ENCODE results near the gene EPHB4.

The EPHB4 gene

DNA sequence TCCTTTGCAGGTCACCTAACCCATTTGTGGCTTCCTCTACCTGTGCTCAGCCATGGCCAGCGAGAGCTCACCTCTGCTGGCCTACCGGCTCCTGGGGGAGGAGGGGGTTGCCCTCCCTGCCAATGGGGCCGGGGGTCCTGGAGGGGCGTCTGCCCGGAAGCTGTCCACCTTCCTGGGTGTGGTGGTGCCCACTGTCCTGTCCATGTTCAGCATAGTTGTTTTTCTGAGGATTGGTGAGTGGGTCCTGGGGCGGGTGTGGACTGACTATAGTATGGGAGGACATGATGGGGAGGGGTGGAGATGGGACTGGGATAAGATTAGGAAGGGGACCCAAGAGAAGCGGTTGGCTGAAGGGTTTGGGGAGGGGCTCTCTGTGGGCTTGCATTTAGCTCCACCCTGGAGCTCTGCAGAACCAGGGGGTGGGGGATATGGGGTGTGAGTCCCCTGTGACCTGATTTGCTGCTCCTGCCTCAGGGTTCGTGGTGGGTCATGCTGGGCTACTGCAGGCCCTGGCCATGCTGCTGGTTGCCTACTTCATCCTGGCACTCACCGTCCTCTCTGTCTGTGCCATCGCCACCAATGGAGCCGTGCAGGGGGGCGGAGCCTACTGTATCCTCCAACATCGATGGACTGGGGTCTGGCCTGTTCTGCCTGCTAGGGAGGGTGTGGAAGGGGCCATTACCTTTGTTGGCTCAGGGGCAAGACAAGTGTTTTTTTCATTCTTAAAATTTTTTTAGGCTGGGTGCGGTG lies 27.0 kb upstream of the EPHB4 start:
- DNase-seq = no peak

DNA sequence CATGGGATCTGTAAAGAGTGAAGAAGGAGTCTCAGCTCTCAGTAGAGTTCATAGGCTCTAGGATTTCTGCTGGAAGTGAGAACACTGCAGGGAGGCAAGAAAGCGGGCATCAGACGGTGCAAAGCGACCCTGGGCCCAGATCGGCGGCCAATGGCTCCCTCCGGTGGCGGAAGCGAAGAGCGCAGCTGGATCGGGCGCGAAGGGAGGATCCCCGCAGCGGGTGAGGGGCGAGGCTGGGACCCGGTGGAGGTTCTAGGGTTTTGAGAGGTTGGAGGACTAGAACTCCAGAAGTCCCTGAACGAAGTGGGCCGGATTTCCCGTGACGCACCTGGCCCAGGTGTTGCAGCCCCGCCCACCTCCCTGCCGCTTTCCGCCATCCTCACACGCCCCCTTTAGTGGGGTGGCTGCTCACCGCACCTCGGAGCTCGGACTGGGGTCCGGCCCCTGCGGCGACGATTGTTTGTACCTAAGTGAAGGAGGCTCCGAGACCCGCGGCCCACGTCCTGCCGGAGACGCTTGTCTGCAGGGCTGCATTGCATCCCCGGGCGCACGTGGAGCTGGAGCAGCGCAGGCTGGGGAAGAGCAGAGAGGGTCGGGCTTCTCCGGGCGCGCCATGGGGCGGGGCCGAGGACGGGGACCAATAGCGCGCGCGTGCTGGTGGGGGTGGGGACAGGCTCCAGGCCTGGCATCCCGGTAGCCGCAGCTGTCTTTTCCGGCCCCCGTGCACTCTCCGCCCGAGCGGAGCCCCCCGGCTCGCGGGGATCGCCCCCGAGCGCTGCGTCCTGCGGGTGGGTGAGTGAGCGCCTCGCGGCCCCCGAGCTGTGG lies 24.9 kb upstream of the EPHB4 start, which contains the start of gene SLC12A9:
TSS of gene SLC12A9 (plus strand) at position 666 of the 825 bp plus-strand sequence. CDS start 1,485 bp downstream, outside the sequence.
- peak; percentile 66 to 89 for DNase-seq

DNA sequence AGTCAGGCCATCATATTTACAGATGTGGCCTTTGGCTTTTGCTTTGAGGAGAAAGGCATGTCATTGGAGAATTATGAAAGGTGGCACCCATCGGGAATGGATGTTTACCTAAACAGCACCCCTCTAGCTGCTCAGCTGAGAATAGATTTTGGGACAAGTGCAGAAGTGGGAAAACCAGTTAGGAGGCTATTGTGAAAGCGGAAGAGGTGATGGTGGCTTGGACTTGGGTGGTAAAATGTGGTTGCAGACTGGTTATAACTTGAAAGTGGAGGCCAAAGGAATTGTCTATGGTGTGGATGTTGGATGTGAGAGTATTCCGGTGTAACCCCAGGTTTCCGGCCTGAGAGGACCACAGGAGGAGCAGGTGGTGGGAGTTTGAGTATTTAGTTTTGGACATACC lies 20.0 kb upstream of the EPHB4 start:
- DNase-seq = no peak

DNA sequence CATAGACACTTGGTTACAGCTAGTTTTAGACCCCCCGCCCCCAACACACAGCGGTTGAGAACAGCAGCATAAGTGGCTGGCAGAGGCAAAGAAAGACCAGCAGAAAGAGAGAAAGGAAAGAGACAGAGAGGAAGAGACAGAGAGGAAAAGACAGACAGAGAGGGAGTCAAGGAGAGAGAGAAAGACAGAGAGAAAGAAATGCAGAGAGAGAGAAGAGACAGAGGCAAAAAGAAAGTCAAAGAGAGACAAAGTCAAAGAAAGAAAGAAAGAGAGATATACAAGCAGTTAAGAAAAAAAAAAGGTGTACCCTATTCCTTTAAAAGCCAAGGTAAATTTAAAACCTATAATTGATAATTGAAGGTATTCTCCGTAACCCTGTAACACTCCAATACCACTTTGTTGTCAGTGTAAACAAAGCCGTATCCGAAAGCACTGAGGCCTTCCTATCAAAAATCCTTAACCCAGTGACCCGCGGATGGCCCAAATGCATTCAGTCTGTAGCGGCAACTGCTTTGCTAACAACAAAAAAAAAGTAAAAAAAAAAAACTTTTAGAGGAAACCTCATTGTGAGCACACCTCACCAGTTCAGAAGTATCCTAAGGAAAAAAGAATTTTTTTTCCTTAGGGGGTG lies 13.3 kb upstream of the EPHB4 start:
- no peak for DNase-seq

DNA sequence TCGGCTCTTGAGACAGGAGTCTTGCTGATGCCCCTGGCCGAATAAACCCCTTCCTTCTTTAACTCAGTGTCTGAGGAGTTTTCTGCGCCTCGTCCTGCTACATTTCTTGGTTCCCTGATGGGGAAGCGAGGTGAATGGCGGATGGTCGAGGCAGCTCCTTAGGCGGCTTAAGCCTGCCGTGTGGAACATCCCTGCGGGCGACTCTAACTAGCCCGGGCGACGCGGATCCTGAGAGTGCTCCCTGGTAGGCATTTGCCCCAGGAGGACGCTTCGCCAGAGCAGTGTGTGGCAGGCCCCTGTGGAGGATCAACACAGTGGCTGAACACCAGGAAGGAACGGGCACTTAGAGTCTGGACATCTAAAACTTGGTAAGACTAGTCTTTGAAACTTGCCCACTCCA lies 12.0 kb upstream of the EPHB4 start:
- no peak for DNase-seq

DNA sequence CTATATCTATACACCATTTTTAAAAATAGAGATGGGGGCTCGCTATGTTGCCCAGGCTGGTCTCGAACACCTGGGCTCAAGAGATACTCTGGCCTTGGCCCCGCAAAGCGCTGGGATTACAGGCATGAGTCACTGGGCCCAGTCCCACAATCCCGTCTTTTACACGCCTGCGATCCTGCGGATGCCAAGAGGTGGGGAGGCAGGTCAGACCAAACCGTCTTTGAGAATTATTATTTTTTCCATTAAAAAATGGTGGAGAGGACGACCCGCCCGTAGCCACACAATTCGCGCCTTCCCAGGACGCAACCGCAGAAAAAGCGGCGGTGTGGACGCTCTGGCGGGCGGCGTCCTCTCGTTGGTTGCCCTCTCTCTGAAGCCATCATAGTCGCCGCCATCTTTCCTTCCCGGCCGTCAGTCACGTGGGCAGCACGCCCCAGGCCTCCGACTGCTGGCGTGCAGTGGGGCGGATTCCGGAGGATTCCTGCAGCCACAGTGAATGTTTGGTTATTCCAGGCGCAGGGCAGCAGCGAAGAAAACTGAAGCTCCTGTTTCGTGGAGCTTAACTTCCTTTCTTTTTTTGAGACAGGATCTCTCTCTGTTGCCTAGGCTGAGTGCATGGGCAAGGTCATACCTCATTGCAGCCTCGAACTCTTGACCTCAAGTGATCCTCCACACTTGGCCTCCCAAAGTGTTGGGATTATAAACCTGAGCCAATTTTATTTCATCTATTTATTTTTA lies 9.9 kb upstream of the EPHB4 start:
- DNase-seq = peak; percentile 82 to 84

DNA sequence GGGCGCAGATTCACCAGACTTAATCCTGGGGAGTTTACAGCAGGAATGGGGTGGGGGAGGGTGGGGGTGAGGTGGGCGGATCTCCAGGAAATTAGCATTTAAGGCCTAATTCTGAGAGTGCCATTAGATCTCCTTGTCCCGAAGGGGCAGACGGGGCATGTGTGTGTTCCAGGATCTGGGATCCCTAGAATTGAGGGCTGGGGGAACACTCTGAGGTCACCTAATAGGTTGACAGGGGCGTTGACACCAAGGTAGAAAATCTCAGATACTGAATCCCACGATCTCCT lies 9.4 kb upstream of the EPHB4 start:
- DNase-seq = no peak

DNA sequence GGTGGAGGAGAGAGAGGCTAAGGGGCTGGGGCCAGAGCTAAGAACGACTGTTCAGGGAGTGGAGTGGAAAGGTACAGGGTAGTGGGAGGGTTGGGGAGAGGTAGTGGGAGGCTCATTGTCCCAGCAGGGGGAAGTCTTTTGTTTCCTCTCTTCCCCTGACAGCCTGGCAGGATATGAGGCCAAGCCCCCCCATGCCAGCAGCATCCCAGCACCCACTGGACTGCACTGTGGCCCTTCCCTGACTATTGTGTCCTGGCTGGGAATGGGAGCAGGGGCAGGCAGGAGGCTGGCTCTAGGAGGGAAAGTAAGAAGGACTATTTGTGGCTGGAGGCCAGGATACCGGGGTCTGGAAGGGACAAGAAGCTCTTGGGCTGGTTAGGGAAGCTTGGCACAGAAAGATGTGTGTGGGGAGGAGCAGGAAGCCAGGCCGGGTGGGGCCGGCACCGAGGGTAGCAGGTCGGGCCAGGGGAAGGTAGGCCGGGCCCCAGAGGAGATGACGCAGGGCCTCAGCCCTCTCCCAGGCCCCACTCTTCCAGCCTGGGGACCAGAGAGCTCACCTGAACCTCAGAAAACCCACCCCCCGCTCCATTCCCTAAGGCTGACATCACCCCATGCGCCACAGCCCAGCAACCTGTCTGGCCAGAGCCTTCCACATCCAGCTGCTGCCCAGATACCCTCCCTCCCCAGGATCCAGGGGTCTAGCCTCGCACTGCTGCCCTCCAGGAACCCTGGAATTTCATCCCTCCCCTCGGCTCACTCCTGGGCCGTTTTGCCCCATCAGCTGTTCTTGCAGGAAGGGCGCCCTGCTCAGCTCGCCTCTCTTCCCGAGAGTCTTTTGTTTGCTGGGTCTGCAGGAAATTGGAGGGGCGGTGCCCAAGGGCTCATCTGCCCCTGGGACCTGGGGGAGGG lies 8.8 kb upstream of the EPHB4 start:
- DNase-seq = no peak

DNA sequence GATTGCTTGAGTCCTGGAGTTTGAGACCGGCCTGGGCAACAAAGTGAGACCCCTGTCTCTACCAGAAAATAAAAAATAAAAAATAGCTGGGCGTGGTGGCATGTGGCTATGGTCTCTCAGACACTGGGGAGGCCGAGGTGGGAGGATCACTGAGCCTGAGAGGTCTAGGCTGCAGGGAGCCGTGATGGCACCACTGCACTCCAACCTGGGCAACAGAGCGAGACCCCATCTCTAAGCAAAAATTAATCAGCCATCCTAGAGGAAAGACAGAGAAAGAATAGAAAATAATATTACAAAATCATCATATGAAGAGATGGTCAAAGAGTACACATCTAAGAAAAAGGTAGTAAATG lies 4.9 kb upstream of the EPHB4 start:
- DNase-seq = no peak

DNA sequence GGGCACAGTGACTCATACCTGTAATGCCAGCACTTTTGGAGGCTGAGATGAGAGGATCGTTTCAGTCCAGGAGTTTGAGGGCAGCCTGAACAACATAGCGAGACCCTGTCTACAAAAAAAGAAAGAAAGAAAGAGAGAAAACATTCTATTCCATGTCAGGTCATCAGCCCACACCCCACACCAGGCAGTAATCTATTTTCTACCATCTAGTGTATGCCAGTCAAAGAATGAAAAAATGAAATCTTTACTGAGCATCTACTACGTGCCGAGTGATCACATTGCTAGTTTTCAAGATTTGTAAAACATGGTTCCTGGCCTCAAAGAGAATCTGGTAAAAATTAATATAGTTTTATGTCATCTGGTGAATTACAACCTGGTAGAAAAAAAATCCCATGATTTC lies 3.1 kb upstream of the EPHB4 start:
- no peak for DNase-seq

DNA sequence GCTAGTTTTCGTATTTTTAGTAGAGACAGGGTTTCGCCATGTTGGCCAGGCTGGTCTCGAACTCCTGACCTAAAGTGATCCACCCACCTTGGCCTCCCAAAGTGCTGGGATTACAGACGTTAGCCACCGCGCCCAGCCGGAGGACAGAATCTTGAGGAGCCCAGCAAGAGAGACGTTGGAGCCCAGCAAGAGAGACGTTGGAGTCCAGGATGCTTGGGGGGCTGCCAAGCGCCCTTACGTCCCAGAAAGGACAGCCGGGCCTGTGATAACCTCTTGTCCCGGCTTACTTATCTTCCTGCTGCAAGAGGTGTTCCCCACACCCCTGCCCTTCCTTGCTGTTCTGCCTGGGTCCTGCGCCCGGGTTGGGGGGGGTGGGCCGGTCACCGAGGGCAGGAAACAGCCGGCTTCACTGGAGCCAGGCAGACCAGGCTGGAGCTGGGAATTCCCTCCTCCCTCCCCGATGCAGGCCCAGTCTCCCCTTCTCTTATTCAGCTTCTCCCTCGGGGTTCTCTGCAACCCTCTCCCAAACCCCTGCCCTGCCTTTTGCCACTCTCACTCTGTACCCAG lies 1.9 kb upstream of the EPHB4 start:
- DNase-seq = no peak

DNA sequence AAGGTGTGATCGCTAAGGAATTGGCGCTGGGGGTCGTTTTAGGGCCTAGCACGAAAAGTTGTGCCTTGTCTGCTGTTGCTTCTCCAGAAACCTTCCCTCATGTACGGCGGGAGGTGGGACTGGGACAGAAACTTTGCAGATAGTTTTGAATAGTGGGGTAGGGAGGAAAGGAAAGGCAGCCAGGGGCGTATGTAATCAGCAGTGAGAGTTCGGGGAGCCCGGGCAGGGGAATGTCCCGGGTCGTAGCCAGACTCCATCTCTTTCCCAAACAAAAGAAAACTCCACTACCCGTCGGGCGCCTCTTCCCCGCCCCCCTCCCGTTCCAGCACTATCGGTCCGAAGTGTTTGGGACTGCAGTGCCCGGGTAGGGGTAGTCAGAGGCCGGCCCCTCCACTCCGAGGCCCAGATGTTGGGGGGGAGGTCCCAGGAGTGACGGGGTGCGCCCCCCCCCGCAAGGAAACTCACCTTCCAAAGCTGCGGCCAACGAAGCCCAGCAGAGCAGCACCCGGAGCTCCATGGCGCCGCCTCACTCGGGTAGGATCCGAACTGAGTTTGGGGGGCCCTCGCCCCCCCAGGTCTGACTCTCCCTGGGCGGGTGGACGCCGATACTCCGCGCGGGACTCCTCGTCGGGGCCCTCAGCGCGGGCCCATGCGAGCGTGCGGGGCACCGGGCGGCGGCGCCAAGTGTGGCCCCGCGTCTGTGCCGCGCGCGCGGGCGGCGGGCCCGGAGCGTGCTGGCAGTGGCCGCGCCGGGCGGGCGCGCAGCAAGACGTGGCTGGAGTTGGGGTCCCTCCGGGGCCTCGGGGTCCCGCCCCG lies 601 bp downstream of the EPHB4 start:
- DNase-seq = no peak

DNA sequence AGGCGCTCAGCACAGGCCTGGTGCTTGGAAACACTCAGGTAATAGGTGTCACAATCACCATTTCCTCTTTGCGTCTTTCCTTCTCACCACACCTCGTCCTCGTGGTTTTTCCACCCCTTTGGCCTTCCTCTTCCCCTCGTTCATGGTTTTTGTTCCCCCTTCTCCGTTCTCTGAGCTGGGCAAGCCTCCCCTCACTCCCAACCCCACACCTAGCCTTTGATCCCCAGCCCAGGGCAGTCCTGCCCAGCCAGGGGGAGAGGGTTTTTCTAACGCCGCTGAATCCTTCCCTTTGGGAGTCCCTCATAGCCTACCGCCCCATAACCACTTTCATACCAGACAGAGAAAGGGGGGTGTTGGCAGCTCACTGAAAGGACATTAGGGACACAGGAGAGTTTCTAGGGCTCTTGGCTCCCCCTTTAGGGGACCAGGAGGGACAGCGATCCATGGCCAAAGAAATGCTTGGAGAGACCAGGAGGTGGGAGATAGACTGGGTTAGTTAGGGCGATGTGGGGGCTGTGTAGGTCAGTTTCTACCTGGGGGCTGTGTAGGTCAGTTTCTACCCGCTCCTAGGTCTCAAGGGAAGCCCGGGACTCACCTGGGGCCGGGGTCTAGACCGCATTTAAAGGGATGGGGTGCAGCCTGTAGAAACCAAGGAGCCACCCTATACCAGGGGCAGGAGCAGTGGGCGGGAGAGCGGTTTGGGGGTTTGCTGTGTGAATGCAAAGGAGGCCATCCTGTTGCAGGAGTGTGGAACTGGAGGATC lies 1.4 kb downstream of the EPHB4 start:
- no peak for DNase-seq

DNA sequence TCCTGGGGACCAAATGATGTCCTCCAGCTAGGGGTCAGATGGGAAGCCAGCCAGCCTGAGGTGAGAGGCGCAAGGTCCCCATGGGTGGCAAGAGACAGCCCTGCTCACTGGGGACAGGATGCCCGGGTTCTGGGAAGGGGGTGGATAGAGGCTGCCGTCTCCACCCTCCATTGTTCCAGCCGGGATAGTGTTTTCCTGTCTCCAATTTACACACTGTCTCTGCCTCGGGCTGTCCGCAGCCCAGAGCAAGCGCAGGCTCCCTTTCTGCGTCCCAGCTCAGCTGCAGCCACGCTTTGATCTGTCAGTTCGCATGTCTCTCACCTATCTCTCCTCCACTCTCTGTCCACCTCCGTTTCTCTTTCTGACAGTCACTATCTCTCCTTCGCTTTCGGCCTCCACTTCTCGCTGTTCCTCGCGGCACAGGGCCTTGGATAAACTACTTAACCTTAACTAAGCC lies 2.1 kb downstream of the EPHB4 start:
- DNase-seq = no peak

DNA sequence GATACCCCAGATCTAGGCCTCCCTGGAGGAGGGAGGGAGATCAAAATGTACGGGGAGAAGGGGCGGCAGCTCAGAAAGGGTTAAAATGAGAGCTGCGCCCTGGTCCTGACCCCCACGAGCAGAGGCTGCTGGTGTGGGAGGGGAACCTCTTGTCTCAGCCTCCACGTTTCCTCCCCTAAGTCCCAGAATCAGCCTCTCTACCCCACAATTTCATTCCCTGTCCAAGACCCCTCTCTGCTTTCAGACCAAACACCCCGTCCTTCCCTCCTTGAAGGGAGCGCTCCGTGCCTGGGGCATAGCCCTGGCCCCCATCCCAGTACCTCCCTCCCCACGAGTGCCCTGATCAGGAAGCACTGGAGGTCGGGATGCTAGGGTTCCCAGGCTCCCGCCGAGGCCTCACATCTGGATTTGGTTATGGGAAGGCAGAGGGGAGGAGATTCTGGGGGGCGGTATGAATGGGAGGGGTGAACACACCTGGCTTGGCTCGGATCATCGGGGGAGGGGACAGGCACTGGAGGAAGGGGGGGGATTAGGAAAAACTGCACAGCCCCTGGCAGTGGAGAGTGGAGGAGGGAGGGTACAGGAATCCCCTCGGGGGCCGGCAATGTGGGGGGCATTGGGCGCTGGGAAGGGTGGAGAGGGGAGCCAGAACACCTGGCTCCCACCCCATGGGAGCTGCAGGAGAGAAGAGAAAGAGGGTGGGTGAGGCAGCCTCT lies 2.7 kb downstream of the EPHB4 start:
- no peak for DNase-seq

DNA sequence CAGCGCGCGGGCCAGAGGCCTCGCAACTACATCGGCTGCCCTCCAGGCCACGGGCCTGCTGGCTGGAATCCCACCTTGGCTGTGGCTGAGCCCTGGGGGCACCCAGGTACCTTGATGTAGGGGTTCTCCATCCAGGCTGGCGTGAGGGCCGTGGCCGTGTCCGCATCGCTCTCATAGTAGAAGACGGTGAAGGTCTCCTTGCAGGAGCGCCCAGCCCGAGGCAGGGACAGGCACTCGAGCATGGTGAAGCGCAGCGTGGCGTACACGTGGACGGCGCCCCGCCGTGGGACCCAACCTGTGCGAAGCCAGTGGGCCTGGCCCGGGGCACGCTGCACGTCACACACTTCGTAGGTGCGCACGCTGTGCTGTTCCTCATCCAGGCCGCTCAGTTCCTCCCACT lies 3.8 kb downstream of the EPHB4 start:
- DNase-seq = no peak

DNA sequence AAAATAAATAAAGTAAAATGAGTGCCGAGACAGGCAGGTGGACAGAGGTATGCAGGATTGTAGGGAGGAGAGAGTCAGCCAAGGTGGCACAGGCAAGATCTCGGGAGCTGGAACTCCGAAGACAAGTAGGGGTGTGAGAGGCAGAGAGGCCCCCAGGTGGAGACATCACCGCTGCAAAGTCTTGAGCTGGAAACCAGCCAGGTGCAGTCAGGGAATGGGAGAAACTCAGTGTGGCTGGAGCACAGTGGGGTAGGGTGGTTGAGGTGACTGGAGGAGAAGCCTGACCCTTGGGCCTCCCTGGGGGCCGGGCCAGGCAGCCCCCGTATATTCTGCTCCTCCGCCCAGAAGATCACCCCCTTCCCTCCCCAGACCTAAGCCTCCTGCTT lies 4.2 kb downstream of the EPHB4 start:
- DNase-seq = no peak

DNA sequence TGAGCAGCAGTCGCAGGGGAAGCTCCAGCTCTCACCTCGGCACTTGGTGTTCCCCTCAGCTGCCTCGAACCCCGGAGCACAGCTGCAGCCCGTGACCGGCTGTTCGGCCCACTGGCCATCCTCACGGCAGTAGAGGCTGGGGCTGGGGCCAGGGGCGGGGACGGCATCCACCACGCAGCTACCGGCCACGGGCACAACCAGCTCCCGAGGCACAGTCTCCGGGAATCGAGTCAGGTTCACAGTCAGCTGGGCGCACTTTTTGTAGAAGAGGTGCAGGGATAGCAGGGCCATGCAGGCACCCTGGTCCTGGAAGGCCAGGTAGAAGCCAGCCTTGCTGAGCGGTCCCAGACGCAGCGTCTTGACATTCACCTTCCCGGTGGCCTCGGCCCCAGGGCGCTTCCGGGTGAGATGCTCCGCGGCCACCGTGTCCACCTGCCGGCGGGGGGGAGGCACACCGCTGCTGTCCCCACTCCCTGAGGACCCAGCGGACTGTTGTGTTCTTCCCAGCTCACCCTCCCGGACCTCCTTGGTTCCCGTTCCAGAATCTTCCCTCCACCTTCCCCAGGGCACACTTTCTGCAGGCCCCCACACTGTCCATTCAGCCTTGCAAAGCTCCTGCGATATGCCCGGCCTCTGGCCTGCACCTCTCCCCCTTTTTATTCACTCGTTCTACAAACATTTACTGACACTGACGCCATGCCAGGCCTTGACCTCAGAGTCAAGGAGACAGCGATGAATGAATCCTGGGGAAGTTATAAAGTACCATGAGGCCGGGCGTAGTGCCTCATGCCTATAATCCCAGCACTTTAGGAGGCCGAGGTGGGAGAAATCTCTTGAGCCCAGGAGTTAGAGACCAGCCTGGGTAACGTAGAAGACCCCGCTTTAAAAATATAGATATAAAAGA lies 4.8 kb downstream of the EPHB4 start:
- no peak for DNase-seq

Measured in SHP77 (cell line).